C4-2B (cell line): ENCODE measurements around the gene PRR36.
A peak's percentile ranks its signal among the peaks of the same experiment; 100 is the strongest.

Experiments
- H3K27ac ChIP-seq: fragments of 450-650 bp; 2 replicates; pipeline ENCODE4 v1.5.1; 2017
- CTCF ChIP-seq: fragments of 450-650 bp; conservative IDR thresholded peaks from 2 replicates; pipeline ENCODE4 v1.5.1; 2017; ENCODE audit warnings: mild to moderate bottlenecking
- ZFX ChIP-seq: fragments of 450-650 bp; IDR thresholded peaks from 2 replicates; pipeline ENCODE4 v1.6.1; 2017

Gene PRR36

GRCh38 chr19:7916103-7916954, 42.1 kb upstream of the PRR36 start:
- H3K27ac ChIP-seq, result peak overlapping the region; percentile 78
- TF ChIP-seq CTCF (no peak; the same call in 1 of the 2 replicates), ZFX (peak; percentile 81; the same call in 1 of the 2 replicates)

- H3K27ac ChIP-seq, result peak overlapping the region; percentile 78
- TF ChIP-seq CTCF (no peak), ZFX (no peak)
Observed at GRCh38 chr19:7915250-7916102, 41.3 kb upstream of the PRR36 start.

- peak within 1 kb of the TSS; percentile 78; the same call in 1 of the 2 replicates for H3K27ac ChIP-seq
- TF ChIP-seq CTCF (no peak), ZFX (no peak)
Observed at GRCh38 chr19:7914598-7915045, 40.4 kb upstream of the PRR36 start, which contains the start of gene TGFBR3L. TSS of gene TGFBR3L (plus strand) at chr19:7914830.

- H3K27ac ChIP-seq, result no peak overlapping the region
- no peak for TF ChIP-seq ZFX
- TF ChIP-seq CTCF, result no peak
Observed at GRCh38 chr19:7914099-7914498, 39.9 kb upstream of the PRR36 start.

- no peak for TF ChIP-seq ZFX
- no peak for TF ChIP-seq CTCF
- no peak overlapping the region for H3K27ac ChIP-seq
Observed at GRCh38 chr19:7913652-7914051, 39.5 kb upstream of the PRR36 start.

- no peak overlapping the region for H3K27ac ChIP-seq
- TF ChIP-seq ZFX (no peak), CTCF (no peak)
Observed at GRCh38 chr19:7912697-7913564, 38.7 kb upstream of the PRR36 start.
